NCI-H1694 (cell line): ENCODE results near the gene RUFY1.

Source experiments
- DNase-seq: peaks from one replicate; lab custom pipeline; 2025; lab: John Stamatoyannopoulos, UW

RUFY1 gene

GRCh38 chr5:179605026-179605833, 54.9 kb downstream of the RUFY1 start:
- no peak for DNase-seq

- no peak for DNase-seq
Observed at GRCh38 chr5:179606071-179606909, 55.9 kb downstream of the RUFY1 start.

- no peak for DNase-seq
Observed at GRCh38 chr5:179606910-179607159, 56.5 kb downstream of the RUFY1 start.

GRCh38 chr5:179607160-179607931, 57.0 kb downstream of the RUFY1 start:
- peak; percentile 69 for DNase-seq

GRCh38 chr5:179608131-179608581, 57.8 kb downstream of the RUFY1 start:
- no peak for DNase-seq

- no peak for DNase-seq
Observed at GRCh38 chr5:179609834-179610108, 59.4 kb downstream of the RUFY1 start.

GRCh38 chr5:179610109-179610902, 60.0 kb downstream of the RUFY1 start:
- no peak for DNase-seq

GRCh38 chr5:179610903-179611265, 60.5 kb downstream of the RUFY1 start:
- DNase-seq = no peak

- DNase-seq = no peak
Observed at GRCh38 chr5:179612577-179613459, 62.5 kb downstream of the RUFY1 start.

- no peak for DNase-seq
Observed at GRCh38 chr5:179613460-179614071, 63.2 kb downstream of the RUFY1 start.

GRCh38 chr5:179614745-179615144, 64.4 kb downstream of the RUFY1 start:
- DNase-seq = no peak

- DNase-seq = no peak
Observed at GRCh38 chr5:179615203-179615602, 64.8 kb downstream of the RUFY1 start.

GRCh38 chr5:179616002-179616594, 65.7 kb downstream of the RUFY1 start:
- no peak for DNase-seq

GRCh38 chr5:179617930-179618329, 67.6 kb downstream of the RUFY1 start:
- no peak for DNase-seq

- no peak for DNase-seq
Observed at GRCh38 chr5:179618923-179619554, 68.7 kb downstream of the RUFY1 start.

- DNase-seq = no peak
Observed at GRCh38 chr5:179619776-179620175, 69.4 kb downstream of the RUFY1 start.

- no peak for DNase-seq
Observed at GRCh38 chr5:179620293-179620692, 69.9 kb downstream of the RUFY1 start.

GRCh38 chr5:179620703-179621350, 70.5 kb downstream of the RUFY1 start:
- no peak for DNase-seq

- no peak for DNase-seq
Observed at GRCh38 chr5:179621551-179622214, 71.3 kb downstream of the RUFY1 start.
